Amniotic stem cell (primary cell): ENCODE measurements around the gene MPRIP.

Source experiments
- DNase-seq: peaks from one replicate; lab custom pipeline; 2025; lab: John Stamatoyannopoulos, UW

The MPRIP gene

DNA sequence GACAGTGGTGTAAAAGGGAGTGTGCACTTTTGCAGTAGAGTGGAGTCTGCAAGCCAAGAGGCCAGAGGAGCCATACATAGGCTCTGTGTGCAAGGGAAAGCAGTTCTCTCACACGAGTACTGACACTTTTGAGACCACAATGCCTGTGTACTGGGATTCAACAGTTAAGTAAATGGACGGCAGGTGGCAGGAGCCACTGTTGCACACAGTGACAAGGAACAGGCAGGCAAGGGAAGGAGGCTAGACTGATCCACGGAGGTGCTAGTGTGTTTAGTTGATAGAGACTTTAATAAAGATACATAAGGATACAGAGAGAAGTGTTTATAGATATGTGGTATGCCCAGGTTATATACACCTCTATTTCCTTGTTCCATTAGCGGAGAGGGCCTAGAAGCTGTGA is 67.0 kb downstream of the MPRIP start:
- no peak for DNase-seq

DNA sequence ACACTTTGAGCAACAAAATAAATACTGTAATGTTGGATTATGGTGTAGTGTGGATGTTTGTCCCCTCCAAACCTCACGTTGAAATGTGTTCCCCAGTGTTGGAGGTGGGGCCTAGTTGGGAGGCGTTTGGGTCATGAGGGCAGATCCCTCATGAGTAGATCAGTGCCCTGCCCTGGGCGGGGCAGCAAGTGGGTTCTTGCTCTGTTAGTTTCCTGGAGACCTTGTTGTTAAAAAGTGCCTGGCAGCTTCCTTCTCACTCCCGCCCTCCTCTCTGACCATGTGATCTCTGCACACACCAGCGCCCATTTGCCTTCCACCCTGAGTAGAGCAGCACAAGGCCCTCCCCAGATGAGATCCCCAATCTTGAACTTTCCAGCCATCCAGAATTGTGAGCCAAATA is 67.7 kb downstream of the MPRIP start:
- DNase-seq = no peak

DNA sequence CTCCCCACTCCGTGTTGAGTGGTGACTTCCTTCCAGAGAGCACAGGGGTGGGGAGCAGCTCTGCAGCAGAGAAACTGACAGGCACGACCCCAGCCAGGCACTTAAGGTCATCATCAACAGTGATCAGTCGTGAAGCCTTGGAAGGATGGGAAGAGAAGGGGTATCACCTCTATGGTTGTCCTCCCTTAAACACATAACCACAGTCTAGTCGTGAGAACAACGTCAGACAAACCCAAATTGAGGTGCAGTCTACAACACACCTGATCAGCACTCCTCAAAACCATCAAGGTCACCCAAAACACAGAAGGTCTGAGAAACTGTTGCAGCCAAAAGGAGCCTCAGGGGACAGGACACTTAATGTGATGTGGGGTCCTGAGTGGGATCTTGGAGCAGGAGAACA is 68.3 kb downstream of the MPRIP start:
- DNase-seq = no peak

DNA sequence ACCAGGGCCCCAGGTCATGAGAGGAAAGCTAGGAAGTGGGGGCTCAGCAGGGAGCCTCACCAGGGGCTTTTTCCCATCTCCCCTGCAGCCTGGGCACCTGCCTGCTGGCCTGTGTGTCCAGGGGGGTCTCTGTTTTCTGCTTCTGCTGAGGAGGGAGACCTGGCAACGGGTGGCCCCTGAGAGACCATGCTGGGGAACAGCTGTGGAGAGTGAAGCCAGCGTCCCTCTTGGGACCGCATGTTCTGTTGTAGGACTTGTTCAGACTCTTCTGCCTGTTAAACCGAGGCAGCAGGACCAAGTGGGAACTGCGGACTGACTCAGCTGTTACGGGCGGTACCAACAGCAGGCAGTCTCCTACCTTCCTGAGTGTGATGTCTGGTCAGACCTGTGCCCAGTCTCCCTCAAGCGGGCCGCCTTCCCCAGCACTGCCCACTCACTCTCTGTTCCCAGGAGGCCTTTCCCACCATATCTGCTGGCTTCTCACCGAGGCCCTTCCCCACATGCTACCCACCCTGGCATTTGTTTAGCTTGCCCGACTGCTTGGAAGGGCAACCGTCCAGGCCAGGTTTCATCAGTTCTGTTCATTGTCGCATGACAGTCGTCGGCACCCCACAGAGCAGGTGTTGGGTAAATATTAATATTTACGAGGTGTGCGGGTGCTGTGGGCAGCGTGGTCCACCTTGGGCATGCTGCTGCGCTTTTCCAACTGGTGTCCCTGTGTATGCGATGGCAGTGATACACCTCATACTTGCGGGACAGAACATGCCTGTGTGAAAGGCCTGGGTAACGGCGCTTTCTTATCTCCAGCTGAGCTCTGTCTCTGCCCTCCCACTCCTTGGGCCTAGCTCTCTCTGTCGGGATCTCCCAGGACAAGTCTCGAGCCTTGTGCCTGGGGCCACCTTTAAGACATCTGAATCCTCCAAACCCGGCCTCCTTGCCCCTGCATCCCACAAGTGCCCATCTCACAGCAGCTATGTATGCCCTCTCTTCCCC is 69.4 kb downstream of the MPRIP start:
- no peak for DNase-seq

DNA sequence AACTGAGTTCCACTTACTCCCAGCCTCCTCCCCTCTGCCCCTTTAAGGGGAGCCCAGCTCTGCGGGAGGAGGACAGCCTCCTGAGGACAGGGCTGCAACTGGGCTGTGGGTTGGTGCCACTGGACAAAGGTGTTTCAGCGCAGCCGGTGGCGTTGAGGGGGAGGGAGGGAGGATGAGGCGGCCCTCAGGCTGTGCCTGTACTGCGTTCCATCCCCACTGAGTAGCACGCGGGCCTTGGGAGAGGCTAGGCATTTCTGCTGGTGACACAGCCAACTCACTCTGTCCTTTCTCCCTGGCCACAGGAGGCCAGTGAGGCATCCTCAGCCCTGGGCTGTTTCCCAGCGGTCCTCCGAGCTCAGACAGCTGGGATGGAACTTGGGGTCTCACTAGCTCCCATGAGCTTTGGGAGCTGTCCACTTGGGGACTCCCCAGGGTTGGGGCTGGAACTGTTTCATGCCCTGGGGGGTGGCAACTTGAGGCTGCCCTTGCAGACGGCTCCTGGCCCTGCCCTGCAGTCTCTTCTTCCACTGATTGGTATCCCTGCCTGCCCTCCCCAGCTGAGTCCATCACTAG is 70.5 kb downstream of the MPRIP start:
- DNase-seq = no peak

DNA sequence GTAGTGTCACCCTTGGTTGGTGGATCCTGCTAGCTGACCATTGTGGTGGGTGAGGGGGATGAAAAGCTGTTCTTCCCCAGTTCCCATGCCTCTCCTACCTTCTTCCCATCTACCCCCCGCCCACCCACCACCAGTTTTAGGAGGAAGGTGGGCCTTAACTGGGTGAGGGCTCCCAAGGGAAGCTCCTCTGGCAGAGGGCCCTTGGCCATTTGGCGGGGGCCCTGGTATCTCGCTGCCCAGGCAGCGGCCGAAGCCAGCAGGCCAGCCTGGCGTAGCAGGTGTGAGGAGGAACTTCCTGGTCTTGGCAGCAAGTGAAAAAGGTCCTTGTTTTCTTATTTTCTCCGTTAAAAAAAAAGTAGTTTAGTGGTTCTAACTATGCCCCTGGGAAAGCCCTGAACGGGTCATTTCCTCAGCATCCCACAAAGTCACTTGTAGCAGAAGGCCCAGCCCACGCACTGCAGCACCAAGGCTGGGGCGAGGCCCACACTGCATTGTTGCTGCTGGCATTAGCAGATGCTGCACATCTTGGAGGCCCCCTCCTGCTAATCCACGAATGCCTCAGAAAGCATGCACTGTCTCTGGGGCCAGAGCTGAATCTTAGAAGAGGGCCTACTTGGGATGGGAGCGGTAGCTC is 72.5 kb downstream of the MPRIP start:
- no peak for DNase-seq

DNA sequence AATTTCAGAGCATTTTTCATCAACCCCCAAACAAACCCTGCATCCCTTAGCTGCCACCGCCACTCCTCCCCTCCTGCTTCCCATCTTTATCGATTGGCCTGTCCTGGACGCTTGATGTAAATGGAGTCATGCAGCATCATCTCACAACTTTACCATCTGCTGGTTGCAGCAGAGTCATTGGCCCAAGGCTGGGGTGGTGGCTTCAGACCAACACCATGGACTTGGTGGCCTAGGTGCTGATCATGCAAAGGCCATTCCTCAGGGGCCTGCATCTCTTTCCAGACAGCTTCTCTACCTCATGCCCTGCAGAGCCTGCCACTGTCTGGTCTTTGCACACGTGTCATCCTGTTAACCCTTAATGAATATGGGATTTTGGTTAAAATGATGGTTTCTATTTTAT is 73.4 kb downstream of the MPRIP start:
- no peak for DNase-seq

DNA sequence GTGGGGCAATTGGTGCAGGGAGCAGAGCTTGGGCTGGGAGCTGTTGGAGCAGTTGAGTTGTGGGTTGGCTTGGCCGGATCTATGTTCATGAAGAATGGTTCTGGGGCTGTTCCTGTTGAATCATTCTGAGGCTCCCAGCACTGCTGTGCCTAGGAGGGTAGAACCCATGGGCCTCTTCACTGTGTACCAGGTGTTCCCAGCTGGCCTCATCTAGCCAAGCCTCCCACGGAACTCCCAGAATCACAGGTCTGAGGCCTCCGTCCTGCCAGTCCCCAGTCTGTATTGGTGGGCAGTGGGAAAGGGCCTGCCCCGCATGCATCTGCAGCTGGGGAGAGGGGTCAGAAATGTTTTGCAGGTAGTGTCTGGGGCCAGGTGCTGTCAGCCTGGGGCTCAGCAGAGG is 74.1 kb downstream of the MPRIP start:
- no peak for DNase-seq

DNA sequence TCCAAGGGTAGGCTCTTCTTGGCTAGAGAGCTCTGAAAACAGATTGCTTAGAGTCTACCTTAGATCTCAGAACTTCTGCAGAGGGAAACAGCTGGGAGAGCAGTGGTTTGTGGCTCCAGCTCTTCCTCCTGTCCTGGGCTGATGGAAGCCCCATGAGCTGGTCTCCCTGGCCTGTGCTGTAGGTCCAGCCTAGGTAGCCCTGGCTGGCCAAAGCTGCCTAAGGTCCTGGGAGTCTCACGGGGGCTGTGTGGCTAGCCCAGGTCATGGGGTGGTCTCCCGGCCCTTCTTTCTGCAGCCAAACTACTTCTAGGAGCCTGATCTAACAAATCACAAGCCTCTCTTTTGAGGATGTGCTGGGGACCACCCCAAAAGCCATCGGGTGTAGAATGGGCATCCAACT is 75.7 kb downstream of the MPRIP start:
- DNase-seq = no peak

DNA sequence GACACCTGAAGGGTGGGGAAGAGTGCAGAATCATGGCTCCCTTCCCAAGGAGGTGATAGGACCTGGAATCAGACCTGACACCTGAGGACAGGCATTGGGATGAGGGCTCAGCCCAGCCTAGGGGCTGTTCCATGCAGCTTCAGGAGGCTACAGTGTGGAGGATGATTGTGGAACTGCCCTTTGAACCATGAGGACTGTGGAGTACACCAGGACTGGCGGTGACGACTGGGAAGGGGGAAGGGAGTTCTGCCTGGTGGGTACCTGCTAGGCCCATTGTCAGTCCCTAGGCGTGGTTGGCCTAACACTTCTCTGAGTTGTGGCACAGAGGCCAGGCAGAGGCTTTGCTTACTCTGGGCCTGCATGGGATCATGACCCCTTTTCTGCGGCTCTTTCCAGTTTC is 76.1 kb downstream of the MPRIP start:
- DNase-seq = no peak

DNA sequence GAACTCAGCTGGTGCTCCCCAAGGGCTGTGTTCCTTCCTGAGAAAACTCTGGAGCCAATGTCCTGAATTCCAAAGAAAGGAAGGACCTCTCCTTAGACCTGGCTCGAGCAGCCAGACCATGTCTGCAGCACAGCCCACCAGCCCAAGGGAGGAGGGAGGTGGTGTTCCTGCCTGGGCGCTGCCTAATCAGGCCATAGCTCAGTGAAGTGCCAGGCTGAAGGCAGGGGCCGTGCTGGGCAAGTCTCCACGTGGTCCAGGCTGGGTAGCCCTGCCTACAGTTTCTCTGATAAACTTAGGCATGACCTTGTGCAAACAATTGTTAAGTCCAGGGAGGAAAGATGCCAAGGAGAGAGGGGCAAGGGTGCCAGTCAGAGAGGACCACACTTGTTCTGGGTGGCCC is 76.8 kb downstream of the MPRIP start:
- no peak for DNase-seq

DNA sequence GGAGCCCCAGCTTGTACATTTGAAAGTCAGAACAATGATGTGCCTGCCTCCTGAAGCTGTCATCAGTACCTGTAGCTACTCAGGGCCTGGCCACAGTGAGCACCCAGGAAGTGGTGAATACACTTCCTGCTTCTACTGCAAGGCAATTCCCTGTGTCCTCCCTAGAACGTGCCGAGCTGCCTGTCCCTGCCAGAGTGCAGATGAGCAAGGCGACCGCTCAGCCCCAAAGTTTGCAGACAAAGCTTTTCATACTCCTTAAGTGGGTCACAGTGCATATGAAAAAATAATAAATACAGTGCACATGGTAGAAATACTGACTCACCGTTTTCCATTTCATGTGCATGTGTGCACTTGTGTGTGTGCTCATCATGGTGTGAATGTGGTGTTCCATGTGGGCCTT is 77.3 kb downstream of the MPRIP start:
- DNase-seq = no peak

DNA sequence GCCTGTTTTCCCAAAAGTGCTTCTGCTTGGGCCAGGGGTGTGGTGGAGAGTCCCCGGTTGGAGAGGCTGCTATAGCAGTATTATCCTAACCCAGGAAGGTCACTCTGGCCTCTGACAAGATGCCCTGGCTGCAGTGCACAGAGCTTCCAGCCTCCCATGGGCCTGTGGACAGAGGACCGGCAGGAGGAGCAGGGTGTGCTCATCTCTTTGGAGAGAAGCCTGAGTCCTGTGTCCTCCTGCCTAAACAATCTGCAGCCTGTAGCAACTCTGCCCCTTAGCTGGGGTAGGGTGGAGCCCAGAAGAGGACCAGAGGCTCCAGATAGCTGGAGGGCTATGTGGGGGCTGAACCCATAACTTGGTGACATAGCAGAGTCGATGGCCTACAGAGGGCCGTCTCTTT is 78.0 kb downstream of the MPRIP start:
- DNase-seq = no peak

DNA sequence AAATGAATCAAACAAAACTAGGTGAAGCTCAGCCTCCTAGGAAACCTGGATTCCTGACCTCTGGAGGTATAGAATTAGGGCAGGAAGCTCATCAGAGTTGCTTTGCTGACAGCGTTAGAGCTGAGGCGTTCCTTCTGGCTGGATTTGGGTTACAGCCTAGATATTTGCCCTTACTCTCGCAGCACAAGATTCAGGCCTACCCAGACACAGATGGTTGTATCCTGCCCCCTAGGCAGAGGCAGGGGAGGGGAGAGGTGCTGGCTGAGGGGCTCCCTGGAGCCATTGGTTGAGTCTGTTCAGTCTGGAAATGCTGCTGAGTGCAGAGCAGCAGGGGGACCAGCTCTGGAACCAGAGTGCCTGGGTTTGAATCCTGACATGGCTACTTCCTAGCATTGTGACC is 78.4 kb downstream of the MPRIP start:
- no peak for DNase-seq

DNA sequence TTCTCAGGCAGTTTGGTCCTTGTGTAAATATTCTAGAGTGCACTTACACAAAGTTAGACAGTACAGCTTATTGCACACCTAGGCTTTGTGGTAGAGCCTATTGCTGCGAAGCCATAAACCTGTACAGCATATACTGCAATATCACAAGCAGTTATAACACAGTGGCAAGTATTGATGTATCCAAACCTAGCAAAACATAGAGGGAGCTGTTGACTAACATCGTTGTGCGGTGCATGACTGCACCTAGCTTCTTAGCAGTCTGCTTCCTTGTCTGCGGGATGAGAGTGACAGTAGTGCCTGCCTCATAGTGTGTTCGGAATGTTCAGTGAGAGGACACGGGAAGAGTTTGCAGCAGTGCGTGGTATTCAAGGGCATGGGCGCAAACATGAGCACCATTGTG is 78.9 kb downstream of the MPRIP start:
- no peak for DNase-seq

DNA sequence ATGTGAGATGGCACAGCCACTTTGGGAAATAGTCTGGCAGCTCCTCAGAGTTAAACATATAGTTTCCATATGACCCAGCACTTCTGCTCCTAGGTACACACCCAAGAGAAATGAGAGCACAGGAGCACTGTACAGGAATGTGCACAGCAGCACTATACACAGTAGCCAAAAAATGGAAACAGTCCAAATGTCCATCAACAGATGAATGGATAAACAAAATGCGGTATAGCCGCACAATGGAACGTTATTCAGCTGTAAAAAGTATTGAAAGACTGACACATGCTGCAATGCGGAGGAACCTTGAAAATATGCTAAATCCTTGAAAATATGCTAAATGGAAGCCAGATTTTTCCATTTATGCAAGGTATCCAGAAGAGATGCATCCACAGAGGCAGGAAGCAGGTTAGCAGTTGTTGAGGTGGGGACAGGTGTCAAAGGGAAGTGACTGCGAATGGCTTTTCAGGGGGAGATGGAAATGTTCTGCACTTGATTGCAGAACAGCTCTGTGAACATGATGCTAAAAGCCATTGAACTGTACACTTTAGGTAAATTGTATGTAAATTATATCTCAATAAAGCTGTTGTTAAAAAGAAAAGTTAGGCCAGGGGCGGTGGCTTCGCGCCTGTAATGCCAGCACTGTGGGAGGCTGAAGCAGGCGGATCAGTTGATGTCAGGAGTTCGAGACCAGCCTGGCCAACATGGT is 80.7 kb downstream of the MPRIP start:
- DNase-seq = no peak

DNA sequence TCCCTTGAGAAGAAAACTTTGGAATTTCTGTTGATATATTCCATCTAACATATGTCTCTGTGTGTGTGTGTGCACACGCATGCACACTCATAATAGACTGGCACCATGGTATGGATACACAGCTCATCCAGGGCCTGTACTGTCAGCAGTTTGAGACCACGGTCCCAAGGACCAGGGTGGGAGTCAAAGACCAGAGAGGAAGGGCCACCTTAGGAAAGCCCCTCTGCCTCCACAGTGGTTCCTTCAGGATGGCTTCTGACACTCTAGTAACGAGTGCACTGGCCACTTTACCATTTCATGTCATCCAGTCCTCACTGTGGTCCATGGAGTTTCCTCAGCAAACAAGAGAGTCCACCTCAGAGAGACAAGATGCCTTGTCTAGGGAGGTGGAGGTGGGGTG is 82.1 kb downstream of the MPRIP start:
- no peak for DNase-seq

DNA sequence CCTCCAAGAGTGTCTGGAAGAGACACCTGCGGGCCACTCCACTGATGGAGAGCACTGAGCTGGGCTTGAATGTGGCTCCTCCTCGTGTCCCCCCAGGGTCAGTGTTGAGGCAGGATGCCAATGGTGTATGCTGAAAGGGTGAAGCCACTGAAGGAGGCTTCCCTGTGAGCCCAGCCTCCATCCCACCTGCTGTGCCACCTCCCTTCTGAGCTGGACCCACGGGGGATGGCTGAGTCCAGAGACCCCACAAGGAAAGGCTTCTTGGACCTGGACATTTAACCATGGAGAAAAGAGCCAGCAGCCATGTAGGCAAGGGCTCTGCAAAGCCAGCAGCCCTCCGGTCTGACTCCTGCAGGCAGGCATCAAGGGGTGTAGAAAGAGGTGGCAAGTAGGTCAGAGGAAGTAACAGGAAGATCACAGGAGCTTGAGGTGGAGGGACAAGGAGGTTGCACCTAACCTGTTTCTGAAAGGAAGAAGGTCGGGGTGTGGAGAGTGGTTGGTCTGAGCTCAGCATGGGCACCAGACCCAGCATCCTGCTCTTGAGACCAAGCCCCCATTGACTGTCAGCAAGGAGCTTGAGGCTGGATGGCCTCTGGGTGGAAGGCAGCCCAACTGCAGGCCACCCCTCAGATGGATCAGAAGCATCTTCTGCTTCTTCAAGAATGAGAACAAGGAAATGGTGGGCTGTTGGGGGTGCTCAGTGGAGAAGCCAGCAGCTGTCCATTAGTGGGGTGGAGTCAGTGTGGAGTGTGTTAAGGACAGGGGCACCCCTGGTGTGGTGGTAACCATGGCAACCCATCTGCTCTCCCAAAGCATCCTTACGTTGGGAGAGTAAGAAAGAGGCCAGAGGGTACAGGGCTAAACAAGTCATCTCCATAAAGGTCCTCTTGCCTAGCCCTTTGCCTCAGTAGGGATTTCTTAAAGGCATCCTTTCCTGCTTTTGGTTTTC is 83.2 kb downstream of the MPRIP start:
- DNase-seq = no peak

DNA sequence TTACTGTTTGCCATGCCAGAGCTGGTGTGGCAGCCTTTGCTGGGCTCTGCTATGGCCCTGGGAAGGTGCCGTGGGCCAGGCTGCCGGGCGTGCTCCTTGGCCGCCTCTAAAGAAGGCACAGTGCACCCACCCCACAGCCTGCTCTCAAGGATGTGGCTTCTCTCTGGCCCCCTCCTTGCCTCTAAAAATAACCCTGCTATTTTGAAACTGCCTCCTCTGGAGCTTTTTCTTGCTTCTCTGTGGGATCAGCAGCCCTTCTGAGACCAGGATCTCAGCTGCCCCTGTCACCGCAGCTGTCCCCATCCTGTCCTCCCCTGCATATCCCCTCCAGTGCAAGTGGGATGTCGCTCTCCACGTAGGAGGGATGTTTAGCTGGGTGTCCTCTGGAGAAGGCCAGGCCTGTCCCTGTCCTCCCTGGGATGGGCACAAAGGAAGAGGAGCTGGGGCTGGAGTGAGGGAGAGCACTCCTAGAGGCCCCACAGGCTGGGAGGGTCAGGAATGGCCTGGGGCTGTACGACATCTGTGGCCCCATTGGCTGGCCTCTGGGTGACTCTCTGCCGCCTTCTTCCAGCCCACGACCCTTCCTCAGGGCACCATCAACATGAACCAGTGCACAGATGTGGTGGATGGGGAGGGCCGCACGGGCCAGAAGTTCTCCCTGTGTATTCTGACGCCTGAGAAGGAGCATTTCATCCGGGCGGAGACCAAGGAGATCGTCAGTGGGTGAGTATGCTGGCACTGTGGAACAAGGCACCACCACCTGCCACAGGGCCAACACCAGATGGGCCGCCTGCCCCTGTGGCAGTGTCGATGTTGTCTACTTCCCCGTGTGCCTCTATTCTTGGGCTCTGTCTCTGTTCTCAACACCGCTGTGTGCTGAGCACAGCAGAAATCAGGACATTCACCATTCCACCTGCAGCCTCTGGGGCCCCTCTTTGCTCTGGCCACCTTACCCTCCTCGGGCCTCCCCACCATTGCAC is 84.2 kb downstream of the MPRIP start:
- DNase-seq = no peak

DNA sequence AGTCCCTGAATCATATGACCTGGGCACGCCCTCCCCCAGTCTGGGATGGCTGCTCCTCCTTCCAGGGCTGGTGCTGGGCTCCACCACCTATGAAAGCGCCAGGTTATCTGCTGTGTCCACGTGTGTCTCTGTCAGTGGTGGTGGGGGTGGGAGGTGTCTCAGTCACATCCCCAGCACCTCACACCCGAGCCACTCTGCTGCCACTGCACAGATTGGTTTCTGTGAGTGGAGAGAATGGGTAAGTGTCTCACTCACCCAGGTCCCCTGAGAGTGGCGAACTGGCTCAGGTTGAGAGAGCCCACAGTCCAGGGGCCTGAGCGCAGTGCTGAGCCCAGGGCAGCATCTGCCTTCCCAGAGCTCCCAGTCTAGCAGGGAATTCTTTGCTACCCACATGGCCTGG is 84.9 kb downstream of the MPRIP start:
- DNase-seq = no peak
